Gastroesophageal sphincter (tissue), 4 donors: ENCODE data around the gene PPP2R2B. TPM values are rescaled to one million over a fixed set of nuclear protein-coding genes. Genes with fewer than 3 reads are reported as not detected.

Experiments used
- ATAC-seq: fragments of 150-250 bp; one replicate; pipeline ENCODE4 v1.9.1; 2016; ENCODE audit warnings: mild to moderate bottlenecking, moderate library complexity
- H3K27ac ChIP-seq, 4 donors: fragments of 200-600 bp; sonication (generic) in 3 of 4; 1 replicate in 3 of 4; 2 replicates in 1 of 4; pipeline ENCODE4 v1.5.1; 2016 to 2019
- H3K27me3 ChIP-seq: fragments of 200-600 bp; sonication (generic); one replicate; pipeline ENCODE4 v1.5.1; 2019
- H3K36me3 ChIP-seq, 2 donors: fragments of 200-600 bp; sonication (generic); one replicate each; pipeline ENCODE4 v1.5.1; 2019; ENCODE audit warnings: control low read depth in 1 of 2
- H3K4me1 ChIP-seq, 3 donors: fragments of 200-600 bp; sonication (generic); 1 replicate in 2 of 3; 2 replicates in 1 of 3; pipeline ENCODE4 v1.5.1; 2016 to 2019; ENCODE audit warnings: control low read depth in 2 of 3
- H3K4me3 ChIP-seq, 2 donors: fragments of 200-600 bp; sonication (generic); one replicate each; pipeline ENCODE4 v1.5.1; 2019; ENCODE audit warnings: mild to moderate bottlenecking in 1 of 2, moderate library complexity in 1 of 2
- H3K9me3 ChIP-seq, 3 donors: fragments of 200-600 bp; sonication (generic); one replicate each; pipeline ENCODE4 v1.5.1; 2017 to 2019; ENCODE audit warnings: control low read depth in 2 of 3
- EP300 ChIP-seq: sonication (generic); formaldehyde crosslinking; IDR thresholded peaks from one replicate; pipeline ENCODE4 v1.6.1; 2017; ENCODE audit warnings: antibody characterized with exemption, mild to moderate bottlenecking
- POLR2A ChIP-seq, 2 donors: fragments of 450-650 bp; IDR thresholded peaks; one replicate each; pipeline ENCODE4 v1.6.1; 2017; ENCODE audit warnings: antibody characterized with exemption in 2 of 2, mild to moderate bottlenecking in 2 of 2, moderate library complexity in 1 of 2
- POLR2AphosphoS5 ChIP-seq: sonication (generic); formaldehyde crosslinking; IDR thresholded peaks from one replicate; pipeline ENCODE4 v1.6.1; 2017; ENCODE audit warnings: antibody characterized with exemption
- WGBS, 2 donors: methylation state at CpG; one replicate each; pipeline ENCODE4 v1.1.5; 2018; ENCODE audit warnings: low coverage in 1 of 2; 5-methylcytosine and 5-hydroxymethylcytosine counted together
- total RNA-seq, 4 donors: library from RNA; depleted of rRNA; stranded (reverse); fragments of >200 nt; gene quantifications; one replicate each; pipeline ENCODE4 v1.1.0, GENCODE V29; 2016
- TF ChIP-seq, protein P1 (sequence below), 4 experiments: fragments of 200-600 bp in 2 of 4; fragments of 450-650 bp in 2 of 4; sonication (generic) in 1 of 4; IDR thresholded peaks; one replicate each; pipeline ENCODE4 v1.5.1; 2017 to 2019; ENCODE audit warnings: antibody characterized with exemption in 4 of 4, mild to moderate bottlenecking in 2 of 4, moderate library complexity in 2 of 4

PPP2R2B gene
- total RNA-seq, 4 donors from 2014 or later: 1.0 to 3.0 (median 2.3) TPM

DNA sequence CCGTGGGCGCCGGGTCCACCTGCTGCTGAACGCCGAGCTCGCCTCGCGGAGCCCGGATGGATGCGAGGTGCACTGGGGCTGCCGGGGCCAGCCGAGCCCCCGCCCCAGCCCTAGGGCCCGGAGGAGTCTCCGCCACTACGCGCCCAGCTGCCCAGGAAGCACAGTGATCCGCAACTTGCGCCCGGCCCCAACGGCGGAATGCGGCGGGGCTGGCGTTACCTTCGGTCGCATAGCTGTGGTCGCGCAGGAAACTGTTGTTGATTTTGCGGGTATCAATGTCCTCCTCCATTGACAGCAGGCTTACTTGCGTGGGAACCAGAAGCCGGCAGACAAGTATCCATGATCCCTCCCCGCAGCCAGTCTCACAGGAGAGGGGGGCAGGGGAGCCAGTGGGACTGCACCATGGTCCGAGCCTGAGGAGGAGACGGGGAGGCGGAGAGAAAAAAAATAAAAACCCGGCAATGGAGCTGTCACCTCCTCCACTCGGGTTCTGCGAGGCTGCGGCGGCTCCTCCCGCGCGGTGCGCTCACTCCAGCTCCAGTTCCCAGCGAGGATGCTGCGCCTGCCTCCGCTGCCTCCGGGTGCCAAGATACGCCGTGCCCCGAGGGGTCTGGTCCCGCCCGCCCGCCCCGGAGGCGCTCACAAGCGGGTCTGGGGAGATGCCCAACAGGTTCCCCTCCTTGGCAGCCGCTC lies 628 bp downstream of the PPP2R2B start:
- TF ChIP-seq, protein P1, sequence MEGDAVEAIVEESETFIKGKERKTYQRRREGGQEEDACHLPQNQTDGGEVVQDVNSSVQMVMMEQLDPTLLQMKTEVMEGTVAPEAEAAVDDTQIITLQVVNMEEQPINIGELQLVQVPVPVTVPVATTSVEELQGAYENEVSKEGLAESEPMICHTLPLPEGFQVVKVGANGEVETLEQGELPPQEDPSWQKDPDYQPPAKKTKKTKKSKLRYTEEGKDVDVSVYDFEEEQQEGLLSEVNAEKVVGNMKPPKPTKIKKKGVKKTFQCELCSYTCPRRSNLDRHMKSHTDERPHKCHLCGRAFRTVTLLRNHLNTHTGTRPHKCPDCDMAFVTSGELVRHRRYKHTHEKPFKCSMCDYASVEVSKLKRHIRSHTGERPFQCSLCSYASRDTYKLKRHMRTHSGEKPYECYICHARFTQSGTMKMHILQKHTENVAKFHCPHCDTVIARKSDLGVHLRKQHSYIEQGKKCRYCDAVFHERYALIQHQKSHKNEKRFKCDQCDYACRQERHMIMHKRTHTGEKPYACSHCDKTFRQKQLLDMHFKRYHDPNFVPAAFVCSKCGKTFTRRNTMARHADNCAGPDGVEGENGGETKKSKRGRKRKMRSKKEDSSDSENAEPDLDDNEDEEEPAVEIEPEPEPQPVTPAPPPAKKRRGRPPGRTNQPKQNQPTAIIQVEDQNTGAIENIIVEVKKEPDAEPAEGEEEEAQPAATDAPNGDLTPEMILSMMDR (IDR thresholded peaks at IDR 0.05): no peak
- TF ChIP-seq POLR2AphosphoS5 (no peak), POLR2A (IDR thresholded peaks at IDR 0.05) (no peak), EP300 (no peak)
- H3K4me3 ChIP-seq: peak overlapping the region; percentile 27 to 52
- ATAC-seq: peak; percentile 35
- H3K4me1 ChIP-seq: peaks cover 0 to 25% (median 9%) of the 10 kb centered on the region in 3 donors
- WGBS, 2 donors: 0% methylated on average over 2 of the region's 59 CpGs; no CpG with 5 or more reads in 1 of the 2 donors
- H3K36me3 ChIP-seq: no peaks in the 10 kb centered on the region
- no peak overlapping the region for H3K27ac ChIP-seq
- H3K27me3 ChIP-seq: peaks cover 47% of the 10 kb centered on the region
- no peaks in the 10 kb centered on the region for H3K9me3 ChIP-seq

DNA sequence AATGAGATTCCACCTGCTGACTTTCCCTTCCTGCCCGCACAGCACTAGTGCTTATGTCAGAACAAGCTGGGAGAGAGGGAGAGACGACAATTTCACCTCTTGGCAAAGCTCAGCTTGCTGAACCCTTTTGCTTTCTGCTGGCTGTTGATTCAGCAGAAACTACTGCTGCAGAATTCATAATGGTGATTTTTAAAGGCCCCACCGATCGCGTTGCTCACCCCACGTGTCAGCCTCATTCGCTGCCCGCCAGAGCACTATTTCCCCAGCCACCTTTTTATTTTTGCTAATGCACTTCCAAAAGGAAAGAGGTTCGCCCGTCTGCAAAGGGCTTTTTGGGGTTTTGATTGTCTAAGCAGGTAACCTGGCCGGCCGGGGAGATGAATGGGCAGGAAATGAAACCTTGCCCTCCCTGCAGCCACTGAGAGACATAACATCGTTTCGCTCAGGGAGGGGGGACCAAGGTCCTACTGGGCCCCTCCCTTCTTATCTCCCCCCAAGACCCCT lies 1.3 kb downstream of the PPP2R2B start:
- Histone ChIP-seq H3K27me3 (peaks cover 47% of the 10 kb centered on the region), H3K9me3 (no peaks in the 10 kb centered on the region), H3K4me3 (peak overlapping the region; percentile 27 to 52), H3K4me1 (peaks cover 0 to 25% (median 9%) of the 10 kb centered on the region in 3 donors), H3K27ac (no peak overlapping the region), H3K36me3 (no peaks in the 10 kb centered on the region)
- TF ChIP-seq EP300 (no peak), POLR2A (IDR thresholded peaks at IDR 0.05) (no peak), POLR2AphosphoS5 (no peak)
- TF ChIP-seq, protein P1 (IDR thresholded peaks at IDR 0.05): no peak
- 8 to 12% methylated on average over 8 to 11 of the region's 14 CpGs for WGBS, 2 donors
- ATAC-seq: no peak

DNA sequence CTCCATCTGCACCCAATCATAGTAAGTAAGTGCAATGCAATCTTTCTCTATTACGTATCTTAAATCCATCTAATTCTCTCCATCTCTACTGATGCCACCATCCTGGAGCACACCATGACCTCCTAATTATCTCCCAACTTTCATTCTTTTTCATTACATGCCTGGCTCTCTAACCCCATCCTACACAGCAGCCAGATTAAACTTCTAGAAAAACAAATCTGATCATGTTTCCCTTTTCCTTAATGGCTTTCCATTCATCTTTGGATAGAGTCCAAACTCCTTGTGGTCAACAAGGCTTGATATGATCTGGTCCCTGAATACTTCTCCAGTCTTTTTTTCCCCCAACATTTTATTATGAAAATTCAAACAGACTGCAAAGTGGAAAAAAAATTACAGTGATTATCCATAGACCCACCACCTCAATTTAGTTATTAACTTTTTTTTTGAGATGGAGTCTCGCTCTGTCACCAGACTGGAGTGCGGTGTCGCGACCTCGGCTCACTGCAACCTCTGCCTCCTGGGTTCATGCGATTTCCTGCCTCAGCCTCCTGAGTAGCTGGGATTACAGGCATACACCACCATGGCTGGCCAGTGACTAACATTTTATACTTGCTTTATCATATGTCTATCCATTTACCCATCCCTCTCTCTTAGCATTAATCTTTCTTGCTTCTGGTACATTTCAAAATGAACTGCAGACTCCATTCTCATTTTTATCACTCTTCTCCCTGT lies 5.2 kb downstream of the PPP2R2B start:
- TF ChIP-seq, protein P1 (IDR thresholded peaks at IDR 0.05): no peak
- TF ChIP-seq EP300: no peak
- no peak for TF ChIP-seq POLR2AphosphoS5
- no peak for TF ChIP-seq POLR2A (IDR thresholded peaks at IDR 0.05)

DNA sequence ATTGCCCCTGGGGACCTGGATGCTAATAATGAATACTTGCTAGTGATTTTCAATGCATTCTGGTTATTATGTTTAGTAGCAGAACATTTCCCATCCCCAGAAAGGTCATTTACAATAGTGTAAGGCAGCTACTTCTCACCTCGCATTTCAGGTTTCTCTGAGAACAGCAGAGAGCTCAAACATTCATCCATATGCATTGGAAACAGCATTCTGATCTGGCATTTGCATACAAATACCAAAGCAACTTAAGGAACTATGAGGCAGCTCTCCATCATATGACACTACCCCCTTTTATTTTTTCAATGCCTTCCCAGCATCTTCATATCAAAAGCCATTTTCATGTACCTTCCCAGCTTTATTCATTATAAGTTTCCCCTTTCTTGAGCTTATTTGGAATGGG lies 6.4 kb downstream of the PPP2R2B start:
- TF ChIP-seq POLR2AphosphoS5: no peak
- TF ChIP-seq, protein P1 (IDR thresholded peaks at IDR 0.05): no peak
- no peak for TF ChIP-seq EP300
- TF ChIP-seq POLR2A (IDR thresholded peaks at IDR 0.05): no peak
- H3K9me3 ChIP-seq: no peaks in the 10 kb centered on the region
- no peak overlapping the region for H3K4me3 ChIP-seq
- H3K27me3 ChIP-seq: peaks cover 23% of the 10 kb centered on the region
- no peaks in the 10 kb centered on the region for H3K36me3 ChIP-seq
- H3K27ac ChIP-seq: no peak overlapping the region
- peaks cover 0 to 4% (median 1%) of the 10 kb centered on the region in 3 donors for H3K4me1 ChIP-seq
- ATAC-seq: no peak
- 55 to 70% methylated on average over 1 of the region's 1 CpG for WGBS, 2 donors

More for the DNA sequence above, 5.2 kb downstream of the PPP2R2B start:
- H3K4me1 ChIP-seq: peaks cover 0 to 16% (median 9%) of the 10 kb centered on the region in 3 donors
- no peak for ATAC-seq
- H3K4me3 ChIP-seq: no peak overlapping the region
- H3K36me3 ChIP-seq: no peaks in the 10 kb centered on the region
- no peak overlapping the region for H3K27ac ChIP-seq
- peaks cover 35% of the 10 kb centered on the region for H3K27me3 ChIP-seq
- H3K9me3 ChIP-seq: no peaks in the 10 kb centered on the region
- 88 to 90% methylated on average over 6 to 7 of the region's 7 CpGs for WGBS, 2 donors
